NCI-H82 (cell line): ENCODE results near the gene TDRD3.

Experiments used
- DNase-seq: peaks from one replicate; lab custom pipeline; 2025; lab: John Stamatoyannopoulos, UW

The TDRD3 gene

DNA sequence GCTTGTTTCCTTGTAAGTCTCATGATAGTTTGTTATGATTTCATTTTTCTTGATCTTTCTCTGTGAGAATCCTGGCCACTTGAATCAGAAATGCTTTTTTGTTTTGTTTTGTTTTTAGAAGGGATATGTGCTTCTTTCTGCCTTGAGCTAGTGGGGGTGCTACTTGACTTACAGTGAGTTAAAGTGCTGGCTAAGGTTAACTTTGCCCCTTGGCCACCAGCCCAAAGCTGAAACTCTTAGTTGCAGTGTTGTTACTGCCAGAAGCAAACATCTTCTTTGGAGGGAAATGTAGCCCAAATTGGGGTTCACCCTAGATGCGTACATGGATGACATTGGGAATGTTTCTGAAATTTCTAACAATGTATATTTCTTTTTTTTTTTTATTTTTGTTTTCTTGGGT is 57.4 kb downstream of the TDRD3 start:
- no peak for DNase-seq

DNA sequence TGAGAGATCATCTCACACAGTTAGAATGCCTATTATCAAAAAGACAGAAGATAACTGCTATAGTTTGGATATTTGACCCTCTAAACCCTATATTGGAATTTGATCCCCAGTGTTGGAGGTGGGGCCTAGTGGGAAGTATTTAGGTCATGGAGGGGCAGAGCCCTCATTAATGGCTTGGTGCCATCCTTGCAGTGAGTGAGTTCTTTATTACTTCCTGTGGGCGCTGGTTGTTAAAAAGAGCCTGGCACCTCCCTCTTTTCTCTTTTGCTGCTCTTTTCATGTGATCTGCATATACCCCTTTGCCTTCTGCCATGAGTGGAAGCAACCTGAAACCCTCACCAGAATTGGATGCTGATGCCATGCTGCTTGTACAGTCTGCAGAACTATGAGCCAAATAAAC is 66.8 kb downstream of the TDRD3 start:
- DNase-seq, result no peak

DNA sequence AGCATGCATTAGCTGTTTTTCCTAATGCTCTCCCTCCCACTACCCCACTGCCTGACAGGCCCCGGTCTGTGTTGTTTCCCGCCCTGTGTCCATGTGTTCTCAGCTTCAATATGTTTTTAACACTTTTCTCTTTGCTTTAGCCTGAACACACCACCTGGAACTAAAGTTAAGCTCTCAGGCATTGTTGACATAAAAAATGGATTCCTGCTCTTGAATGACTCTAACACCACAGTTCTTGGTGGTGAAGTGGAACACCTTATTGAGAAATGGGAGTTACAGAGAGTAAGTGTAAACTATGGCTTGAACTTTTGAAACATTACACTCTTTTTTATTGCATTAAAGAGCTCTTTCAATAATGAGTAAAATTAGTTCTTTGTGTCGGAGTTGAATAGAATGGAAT is 70.1 kb downstream of the TDRD3 start:
- no peak for DNase-seq

DNA sequence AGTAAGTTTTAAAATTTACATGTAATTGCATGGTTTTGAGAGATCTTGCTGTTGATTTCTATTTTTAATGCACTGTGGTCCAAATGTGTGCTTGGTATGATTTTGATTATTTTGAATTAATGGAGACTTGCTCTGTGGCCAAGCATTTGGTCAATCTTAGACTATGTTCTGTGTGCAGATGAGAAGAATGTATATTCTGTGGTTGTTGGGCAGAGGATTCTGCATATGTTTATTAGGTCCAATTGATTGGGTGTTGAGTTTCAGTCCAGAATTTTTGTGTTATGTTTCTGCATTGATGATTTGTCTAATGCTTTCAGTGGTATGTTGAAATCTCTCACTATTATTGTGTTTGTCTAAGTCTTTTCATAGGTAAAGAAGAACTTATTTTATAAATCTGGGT is 82.3 kb downstream of the TDRD3 start:
- DNase-seq, result no peak

DNA sequence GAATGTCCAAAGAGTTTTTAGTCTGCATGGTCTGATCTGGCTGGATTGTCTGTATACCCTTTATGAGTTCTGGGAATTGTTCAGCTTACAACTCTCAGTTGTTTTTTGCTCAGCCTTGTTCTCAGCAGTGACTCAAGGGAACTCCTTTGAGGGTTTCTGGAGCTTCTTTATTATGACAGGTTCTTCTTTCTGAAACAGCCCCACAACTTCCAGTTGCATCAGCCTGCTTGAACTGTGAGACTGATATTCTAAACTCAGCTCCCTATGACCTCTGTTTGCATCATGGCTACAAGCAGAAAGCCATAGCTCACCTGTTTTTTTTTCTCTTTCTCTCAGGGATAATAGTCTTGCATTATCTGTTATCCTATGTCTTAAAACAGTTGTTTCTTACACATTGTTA is 85.0 kb downstream of the TDRD3 start:
- no peak for DNase-seq

DNA sequence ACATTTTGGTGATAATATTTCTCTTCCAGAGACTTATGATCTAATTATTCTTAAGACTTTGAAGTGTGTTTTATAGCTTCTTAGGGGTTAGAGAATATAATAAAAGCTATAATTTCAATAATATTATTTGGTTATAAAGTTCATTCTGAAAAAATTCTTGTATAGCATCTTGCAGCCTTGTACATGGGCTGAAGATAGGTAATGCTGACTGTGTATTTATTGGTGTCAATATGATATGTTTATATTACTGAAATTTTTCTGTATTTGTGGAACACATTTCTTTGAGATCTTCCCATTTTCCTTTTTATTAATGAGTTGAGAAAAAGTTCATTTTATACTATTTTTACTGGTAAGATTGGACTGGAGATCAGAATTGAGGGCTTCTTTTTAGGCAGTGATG is 87.8 kb downstream of the TDRD3 start:
- DNase-seq, result no peak

DNA sequence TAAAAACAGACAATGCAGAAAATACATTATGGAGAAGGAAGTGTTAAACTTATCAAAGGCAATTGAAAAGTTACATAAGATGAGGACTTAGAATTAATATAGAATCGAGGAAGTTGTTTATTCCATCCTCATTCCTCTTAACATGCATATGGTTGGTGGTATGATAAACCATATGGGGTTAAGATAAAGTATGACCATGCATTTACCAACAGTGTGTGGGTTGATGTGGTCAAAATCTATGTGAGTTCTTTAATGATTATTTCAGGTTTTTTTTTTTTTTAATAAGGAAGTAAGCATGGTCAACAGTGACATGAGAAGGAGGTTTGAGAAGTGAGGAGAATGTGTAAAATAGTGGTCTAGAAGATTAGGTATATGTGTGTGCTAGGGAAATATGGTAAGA is 94.5 kb downstream of the TDRD3 start:
- DNase-seq, result no peak

DNA sequence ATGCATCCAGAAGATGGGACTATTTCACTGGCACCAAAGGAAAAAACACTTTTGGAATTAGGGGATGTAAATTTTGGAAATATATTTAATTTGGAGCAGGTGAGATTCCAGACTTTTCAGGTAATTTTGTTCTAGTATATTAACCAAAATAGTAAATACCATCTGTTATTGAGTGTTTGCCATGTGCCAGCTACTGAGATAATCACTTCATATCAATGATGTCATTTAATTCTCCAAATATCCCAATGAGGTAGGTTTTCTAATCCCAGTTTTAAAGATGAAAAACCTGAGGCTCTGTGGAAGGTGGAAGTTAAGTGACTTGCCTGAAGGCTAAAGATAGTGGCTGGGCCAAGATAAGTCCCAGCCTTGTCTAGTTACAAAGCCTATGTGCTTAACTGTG is 95.2 kb downstream of the TDRD3 start:
- no peak for DNase-seq

DNA sequence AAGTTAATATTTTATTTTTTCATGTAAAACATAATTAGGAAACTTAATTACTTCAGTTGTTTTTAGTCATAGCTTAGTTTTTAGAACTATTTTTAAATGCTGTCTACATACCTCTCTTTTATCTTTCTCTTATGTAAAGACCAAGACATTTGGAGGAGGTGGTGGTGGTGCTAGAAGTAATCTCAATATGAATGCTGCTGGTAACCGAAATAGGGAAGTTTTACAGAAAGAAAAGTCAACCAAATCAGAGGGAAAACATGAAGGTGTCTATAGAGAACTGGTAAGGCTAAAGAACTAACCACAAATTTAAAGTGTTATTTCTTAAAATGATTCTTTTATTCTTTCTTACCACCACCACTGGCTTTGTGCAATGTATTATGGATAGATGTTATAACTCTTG is 97.3 kb downstream of the TDRD3 start:
- no peak for DNase-seq

DNA sequence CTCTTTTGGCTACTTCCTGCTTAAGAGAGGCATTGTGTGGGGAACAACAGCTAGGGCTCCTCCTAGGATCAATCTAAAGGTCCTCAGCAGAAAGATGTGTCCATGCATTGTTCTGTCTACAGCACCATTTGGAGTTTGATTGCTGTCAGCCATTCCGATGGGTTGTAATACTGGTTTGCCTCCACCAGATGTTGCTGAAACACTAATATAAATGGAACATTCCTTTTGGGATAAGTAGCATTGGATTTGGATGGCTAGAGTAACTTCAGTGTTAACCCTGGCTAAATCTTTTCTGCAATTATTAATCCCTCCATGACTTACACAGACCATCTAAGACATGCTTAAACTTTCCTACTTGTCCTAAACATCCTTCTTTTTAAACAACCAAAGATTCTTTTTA is 104.2 kb downstream of the TDRD3 start:
- DNase-seq, result no peak

DNA sequence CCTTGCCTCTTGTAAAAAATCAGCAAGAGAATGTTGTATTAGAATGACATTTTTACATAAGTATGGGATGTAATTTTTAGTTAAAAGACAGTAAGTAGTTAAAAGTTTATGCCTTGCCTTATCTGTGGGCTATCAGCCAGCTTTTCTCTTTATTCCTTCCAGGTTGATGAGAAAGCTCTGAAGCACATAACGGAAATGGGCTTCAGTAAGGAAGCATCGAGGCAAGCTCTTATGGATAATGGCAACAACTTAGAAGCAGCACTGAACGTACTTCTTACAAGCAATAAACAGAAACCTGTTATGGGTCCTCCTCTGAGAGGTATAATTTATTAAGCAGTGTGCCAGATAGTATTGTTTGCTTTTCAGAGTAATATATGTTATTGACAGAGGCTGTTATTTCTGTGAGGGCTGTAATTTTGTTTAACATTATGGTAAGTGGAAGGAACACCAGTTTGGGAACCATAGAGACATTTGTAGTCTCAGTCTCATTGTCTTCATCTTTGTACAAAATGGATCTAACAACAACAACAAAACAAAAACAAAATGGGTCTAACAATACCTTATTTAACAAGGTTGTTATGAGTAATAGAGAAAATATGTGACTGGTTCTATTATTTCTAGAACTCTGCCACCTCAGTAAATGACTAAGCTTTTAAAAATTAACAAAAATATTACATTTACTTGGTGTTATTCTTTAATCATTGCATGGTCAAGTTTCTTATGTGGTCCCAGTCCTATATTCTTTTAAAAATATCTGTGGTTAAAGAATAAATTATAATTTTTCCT is 112.8 kb downstream of the TDRD3 start:
- DNase-seq, result no peak

DNA sequence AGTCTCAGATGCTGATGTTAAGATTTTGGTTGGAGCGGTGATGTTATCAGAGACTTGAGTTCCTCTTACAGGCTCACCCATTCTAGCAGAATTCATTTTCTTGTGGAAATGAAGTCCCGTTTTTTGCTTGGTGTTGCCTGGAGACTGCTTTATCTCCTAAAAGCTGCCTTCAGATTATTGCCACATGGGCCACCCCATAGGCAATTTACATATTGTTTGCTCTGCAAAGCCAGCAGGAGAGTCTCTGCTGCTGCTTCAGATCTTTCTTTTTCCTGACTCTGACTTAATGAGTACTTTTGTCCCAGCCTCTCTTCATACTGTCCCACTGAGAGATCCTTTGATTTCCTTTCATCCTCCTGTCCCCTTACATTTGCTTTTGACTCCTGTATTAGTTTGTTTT is 114.6 kb downstream of the TDRD3 start:
- DNase-seq, result no peak

DNA sequence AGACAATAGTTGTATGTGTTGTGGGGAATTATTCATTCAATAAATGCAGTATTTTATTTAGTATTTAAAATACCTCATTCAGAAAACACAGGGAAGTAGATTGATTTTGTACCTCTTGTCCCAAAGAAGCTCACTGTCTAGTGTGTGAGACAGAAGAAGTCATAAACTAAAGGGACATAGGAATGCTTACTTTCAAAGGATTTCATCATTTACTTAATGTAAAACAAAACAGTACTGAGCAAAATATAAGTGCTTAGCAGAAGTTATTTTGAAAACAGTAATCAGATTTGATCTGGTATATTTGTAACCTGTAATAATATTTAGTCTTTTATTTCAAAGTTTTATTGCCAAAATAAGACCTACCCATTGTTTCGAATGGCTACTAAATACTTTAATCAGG is 117.9 kb downstream of the TDRD3 start:
- DNase-seq, result no peak

DNA sequence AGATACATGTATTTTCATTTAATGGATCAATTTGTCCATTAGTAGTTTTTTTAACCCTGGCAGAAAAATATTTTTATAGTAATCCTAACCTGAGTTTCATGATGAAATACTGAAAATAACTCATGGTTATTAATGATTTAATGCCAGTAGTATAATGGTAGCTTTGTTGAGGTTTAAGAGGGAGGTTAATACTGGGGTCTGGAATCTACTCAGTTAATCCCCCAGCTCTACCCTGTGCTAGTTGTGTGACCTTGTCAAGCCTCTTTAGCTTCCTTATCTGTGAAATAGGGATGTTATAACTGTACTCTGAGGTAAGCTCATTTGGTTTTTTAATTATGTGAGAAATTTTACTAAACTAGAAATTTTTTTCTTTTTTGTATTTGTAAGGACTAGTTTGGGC is 122.5 kb downstream of the TDRD3 start:
- peak; percentile 24 for DNase-seq

DNA sequence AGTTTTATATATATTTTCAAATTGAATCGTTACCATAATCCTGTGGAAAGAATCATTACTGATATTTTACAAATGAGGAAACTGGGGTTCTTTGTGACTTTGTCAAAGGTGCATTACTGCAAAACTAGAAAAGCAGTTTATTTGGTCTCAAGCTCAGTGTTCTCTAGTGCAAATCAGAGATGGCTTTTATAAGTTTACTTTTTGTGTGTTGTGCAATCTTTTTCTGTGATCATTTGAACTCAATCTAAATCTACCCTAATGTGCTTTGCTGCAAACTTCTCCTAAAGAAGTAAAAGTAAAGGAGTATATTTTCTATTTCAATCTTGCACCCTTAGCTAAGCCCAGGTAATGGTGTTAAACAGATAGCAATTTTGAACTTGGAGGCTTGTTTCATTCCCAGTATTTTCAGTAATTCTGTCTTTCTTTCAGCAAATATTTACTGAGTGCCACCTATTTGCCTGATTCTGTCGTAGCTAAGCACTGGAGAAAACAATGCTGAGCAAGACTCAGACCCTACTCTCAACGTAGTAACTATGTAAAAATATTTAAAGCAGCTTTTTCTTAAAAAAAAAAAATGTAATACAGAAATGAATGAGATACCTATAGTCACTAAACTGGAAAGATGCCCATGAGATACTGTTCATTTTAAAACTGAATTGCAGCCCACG is 124.0 kb downstream of the TDRD3 start:
- DNase-seq, result no peak

DNA sequence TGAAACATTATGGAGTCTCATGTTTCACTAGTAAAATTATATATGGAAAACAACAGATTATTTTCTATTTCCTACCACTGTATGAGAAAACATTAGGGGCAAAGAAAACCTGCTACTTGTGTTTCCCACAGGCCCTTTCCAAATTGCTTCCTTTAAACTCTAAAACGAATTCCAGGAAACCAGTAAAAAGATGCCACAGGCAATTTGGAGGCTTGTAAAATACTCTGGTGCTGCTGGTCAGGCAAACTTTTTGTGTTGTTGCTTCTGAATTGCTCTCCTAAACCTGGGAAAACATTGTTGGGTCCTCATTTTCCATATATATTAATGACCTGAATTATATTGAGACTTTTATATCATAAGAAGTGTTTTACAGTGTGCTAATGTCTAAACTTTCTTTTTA is 141.5 kb downstream of the TDRD3 start:
- no peak for DNase-seq

DNA sequence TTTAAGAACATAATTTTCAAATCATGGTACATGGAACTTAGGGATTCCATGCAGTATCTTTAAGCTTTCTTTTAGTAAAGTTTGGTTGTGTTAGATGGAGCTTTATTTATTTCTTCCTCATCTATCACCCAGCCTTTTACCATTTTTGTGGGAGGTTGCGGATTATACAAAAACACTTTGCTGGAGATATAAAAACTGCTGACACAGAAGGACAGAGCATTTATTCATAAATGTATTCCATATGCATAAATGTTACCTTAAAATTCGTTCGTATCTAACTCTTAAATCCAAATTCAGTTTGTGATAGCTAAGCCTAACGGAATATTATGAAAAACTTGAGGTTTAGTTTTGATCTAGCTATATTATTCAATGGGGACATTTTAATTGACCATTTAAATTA is 143.3 kb downstream of the TDRD3 start:
- no peak for DNase-seq

DNA sequence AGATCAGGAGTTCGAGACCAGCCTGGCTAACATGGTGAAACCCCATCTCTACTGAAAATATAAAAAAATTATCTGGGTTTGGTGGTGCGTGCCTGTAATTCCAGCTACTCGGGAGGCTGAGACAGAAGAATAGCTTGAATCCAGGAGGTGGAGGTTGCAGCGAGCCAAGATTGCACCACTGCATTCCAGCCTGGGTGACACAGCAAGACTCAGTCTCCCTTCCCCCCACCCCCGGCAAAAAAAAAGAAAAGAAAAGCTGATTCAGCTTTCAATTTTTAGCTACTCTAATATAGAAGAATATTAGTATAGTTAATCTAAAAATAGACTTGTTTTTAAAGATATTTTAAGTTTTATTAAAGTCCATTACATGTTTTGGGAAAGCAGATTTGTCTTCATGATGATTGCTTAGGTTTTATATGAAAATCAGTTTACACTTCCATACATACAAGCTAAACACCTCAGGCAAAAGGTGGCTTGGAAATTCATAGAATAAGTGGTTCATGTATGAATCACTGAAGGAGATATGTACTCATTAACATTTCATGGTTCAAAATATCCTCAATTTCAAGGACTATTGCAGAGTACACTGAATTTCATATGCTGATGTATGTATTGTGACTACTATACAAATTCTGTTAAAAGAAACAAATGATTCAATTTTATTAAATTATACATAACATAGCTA is 165.2 kb downstream of the TDRD3 start:
- DNase-seq, result no peak

DNA sequence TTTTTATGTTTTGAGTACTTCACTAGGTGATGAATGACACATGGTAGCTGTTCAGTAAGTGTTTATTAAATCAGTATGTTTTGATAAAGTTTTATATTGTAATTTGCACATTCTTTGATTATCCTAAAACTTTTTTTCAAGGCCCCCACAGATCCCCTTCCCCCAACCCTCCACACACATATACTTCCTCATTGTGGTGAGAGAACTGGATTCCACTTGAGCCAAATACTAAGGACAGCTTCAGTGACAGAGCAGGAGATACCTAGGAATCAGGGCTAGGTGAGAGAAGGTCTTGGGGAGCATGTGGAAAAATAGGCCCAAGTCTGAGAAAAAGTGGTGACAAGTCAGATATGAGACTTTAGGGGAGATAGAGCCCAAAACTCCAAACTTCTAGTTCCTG is 174.6 kb downstream of the TDRD3 start:
- no peak for DNase-seq

DNA sequence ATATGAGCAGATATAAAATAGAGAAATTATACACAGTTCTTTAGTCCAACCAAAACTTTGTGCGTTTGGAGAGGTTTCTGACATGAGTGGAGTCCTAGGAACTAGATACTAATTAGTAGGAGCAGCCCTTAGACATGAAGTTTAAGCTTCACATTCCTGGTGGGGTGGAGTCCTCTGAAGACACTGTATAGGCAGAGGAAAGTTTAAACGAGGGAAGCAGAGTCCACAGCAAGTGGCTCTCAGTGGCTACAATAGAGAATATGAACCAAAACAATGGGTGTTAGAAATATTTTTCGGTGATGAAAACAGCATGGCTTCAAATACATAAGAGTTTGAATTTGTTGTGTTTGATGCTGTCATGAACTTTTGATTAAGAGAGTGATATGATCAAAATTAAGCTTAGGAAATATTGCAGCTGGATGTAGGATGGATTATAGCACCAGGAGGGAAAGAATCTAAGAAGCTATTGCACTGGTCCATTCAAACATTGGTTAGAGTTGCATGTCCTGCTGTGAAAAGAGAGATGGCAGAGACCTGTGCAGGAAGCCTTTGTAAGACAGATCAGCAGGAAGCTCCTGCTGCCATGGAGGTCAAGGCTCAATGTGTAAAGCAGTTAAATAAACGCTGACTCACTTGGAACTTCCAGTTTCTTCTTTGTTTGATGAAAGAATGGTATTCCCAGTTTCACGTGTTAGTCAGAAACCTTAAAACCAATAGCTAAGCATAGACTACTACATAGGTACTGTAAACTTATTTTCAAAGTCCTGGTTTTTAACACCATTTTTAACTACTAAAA is 175.2 kb downstream of the TDRD3 start:
- no peak for DNase-seq

DNA sequence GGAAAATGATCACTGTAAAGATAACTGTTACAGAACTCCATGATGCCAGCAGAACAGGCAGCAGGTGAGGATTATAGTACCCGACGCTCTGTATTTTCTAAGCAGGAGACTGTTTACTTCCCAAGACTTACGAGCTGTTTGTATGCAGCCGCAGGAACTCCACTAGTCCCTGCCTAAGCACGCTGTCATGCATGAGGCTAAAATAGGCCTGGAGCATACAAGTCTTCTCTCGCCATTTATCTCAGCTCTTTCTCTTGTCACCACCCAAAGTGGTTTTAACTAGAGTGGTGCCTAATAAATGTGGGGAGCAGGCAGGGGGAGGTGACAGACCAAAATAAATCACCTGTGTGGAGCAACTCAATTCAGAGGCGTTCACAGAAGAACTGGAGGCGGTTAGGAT is 175.8 kb downstream of the TDRD3 start:
- DNase-seq, result no peak

DNA sequence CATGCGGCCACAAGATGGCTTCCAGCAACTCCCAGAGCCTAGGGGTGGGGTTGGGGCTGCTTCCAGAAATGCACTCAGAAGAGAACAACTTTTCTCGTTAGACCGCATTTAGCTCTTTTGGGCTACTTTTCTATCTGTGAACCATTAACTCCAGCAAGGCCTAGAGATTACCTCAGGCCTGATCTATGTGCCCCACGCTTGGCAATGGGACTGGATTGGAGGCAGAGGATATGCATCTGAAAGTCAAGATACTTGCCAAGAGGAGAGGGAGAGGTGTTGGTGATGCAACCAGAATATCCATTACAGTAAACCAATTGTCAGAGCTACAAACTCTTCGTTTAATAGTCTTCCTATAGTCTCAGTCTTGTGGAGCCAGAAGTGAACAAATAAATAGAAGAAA is 177.7 kb downstream of the TDRD3 start:
- no peak for DNase-seq

DNA sequence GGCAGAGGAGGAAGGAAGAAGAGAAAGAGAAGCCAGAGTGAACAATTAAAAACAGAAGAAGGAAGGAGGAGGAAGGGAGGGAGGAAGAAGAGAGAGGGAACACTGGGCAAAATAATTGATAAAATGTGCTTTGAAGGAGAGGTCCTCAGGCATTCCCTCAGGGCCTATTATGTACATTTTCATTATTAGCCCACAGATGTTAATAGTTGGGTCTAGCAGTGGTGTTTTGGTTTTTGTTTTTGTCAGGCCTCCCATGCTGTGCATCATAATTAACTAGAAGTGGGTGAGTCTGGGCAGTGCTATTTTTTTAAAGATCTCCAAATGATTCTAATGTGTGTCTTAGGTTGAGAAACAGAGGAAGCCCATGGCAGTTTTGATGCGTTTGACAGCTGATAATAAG is 178.1 kb downstream of the TDRD3 start:
- no peak for DNase-seq
